ENCODE data around the gene C1orf53.

DNA sequence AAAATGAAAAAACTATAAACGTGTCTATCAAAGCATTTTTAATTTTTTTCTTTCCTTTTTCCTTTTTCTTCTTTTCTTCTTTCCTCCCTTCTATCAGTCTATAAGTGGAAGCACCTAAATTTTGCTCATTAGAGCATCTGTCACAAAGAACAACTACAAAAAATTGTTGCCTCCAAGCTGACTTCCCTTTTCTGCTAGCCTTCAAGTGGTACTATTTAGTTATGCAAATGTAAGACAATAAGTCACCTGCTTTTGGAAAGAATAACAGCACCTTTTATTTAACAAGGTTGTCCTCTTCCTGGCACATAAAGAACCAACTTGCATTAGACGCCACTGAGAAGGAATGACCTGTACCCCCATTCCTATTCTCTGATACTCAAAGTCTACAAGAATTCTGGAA is 45.0 kb upstream of the C1orf53 start:
- TF ChIP-seq POLR2AphosphoS5 (IDR thresholded peaks at IDR 0.05; ENCODE audit: low read depth, low read length) (no peak), TCF7L2 (IDR thresholded peaks at IDR 0.05; ENCODE audit: low read depth, low read length) (no peak)
- TF ChIP-seq, protein P1, sequence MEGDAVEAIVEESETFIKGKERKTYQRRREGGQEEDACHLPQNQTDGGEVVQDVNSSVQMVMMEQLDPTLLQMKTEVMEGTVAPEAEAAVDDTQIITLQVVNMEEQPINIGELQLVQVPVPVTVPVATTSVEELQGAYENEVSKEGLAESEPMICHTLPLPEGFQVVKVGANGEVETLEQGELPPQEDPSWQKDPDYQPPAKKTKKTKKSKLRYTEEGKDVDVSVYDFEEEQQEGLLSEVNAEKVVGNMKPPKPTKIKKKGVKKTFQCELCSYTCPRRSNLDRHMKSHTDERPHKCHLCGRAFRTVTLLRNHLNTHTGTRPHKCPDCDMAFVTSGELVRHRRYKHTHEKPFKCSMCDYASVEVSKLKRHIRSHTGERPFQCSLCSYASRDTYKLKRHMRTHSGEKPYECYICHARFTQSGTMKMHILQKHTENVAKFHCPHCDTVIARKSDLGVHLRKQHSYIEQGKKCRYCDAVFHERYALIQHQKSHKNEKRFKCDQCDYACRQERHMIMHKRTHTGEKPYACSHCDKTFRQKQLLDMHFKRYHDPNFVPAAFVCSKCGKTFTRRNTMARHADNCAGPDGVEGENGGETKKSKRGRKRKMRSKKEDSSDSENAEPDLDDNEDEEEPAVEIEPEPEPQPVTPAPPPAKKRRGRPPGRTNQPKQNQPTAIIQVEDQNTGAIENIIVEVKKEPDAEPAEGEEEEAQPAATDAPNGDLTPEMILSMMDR (IDR thresholded peaks at IDR 0.05) = no peak
- TF ChIP-seq, protein P2, sequence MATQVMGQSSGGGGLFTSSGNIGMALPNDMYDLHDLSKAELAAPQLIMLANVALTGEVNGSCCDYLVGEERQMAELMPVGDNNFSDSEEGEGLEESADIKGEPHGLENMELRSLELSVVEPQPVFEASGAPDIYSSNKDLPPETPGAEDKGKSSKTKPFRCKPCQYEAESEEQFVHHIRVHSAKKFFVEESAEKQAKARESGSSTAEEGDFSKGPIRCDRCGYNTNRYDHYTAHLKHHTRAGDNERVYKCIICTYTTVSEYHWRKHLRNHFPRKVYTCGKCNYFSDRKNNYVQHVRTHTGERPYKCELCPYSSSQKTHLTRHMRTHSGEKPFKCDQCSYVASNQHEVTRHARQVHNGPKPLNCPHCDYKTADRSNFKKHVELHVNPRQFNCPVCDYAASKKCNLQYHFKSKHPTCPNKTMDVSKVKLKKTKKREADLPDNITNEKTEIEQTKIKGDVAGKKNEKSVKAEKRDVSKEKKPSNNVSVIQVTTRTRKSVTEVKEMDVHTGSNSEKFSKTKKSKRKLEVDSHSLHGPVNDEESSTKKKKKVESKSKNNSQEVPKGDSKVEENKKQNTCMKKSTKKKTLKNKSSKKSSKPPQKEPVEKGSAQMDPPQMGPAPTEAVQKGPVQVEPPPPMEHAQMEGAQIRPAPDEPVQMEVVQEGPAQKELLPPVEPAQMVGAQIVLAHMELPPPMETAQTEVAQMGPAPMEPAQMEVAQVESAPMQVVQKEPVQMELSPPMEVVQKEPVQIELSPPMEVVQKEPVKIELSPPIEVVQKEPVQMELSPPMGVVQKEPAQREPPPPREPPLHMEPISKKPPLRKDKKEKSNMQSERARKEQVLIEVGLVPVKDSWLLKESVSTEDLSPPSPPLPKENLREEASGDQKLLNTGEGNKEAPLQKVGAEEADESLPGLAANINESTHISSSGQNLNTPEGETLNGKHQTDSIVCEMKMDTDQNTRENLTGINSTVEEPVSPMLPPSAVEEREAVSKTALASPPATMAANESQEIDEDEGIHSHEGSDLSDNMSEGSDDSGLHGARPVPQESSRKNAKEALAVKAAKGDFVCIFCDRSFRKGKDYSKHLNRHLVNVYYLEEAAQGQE (IDR thresholded peaks at IDR 0.05; ENCODE audit: insufficient read depth in 1 of 2, low read depth in 2 of 2, low read length in 1 of 2) = no peak
